GM18867 (cell line): ENCODE measurements around the gene GLRX.
"Not testable (repeated sequence)": the region's sequence is repeated elsewhere in the genome, so short reads cannot be mapped to it uniquely, and the experiment has no call there.

ENCODE experiments used
- ATAC-seq: cut with Tn5 transposase; IDR thresholded peaks from one replicate; pipeline ENCODE4 v1.9.1; 2021; ENCODE audit warnings: mild to moderate bottlenecking, moderate library complexity; ENCODE audit not compliant: unreplicated experiment

GLRX gene

DNA sequence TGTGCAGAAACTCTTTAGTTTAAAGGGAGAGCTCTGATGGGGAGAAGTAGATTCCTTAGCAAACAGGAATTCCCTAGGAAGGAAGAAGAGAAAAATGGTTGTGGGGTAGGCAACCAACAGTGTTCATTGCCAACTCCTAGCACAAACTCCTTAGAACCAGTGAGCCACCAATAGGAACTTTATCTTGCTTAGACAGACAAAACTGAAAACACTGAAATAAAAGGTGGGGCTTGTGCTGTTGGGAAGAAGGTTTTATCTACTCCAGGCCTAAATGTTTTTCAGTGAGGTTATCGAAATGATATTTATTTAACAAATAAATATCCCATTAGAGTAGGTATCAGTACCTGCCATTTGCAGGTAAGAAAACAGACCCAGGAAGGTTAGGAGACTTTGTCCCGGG, 7.7 kb upstream of the GLRX start:
- ATAC-seq, result no peak

DNA sequence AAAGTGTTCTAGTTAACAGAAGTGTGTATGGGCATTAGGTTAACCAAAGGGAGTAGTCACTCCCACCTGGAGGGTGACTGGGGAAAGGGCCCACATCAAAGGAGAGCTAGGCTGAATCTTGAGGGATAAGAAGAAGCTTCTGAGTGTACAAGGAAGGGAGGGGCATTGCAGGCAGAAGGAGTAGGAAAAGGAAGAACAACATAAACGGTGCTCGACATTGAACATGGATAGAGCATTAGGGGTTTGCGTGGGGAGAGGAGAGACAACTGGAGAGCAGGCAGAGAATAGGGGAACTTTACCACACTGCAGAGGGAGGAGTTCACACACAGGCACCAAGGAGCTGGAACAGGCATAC, 5.3 kb upstream of the GLRX start:
- no peak for ATAC-seq

DNA sequence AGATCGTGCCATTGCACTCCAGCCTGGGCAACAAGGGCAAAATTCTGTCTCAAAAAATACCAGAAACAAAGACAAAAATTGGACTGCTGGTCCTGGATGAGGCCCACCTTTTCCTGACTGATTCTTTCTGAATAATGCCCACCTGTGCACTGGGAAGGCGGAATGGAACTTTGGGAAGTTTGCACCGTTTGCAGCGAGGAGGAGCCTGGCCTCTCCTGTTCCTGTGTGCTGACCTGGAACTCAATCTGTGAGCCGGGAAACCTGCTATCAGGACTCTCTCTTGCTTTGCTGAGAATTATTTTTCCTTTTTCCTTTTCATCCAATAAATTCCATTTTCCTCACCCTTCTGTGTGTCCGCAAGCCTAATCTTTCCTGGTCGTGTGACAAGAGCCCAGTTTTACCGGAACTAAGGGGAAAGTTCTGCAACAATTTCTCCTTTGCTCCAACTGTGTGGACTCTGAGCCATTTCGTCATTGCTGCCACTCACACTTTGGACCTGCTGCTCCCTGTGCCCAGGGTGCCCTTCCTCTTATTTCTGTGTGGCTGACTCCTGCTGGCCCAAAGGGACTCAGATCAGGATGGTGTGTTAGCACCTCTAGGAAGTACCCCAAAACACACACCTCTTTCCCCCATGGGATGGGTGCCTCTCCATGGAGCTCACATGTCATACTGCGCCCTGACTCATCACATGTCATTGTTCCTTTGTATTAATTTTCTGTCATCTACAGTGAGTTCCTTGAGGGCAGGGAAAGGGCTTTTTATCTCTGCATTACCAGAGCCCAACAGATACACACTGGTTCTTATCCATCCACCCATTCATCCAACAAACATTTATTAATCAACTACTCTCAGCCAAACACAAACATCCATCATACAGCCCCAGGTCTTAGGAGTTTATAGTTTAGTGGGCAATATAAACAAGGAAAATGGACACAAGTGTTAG, 4.7 kb upstream of the GLRX start:
- ATAC-seq, result no peak

DNA sequence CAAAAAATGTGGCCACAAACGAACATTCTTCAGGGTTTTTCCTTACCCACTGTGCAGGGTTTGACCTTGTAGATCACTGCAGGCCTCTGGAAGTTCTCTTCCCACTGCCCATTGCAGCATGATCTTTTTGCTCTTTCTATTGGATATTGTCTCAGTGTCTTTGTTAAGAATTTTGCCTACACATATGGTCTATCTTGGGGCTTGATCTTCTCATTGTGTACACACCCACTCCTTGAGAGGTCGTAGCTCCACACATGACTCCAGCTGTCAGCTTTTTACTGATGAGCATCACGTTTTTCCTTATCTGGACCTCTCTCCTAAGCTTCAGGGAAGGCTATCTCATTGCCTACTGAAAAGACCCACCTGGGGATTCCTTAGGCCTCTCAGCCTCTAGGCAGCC, 3.0 kb upstream of the GLRX start:
- no peak for ATAC-seq

DNA sequence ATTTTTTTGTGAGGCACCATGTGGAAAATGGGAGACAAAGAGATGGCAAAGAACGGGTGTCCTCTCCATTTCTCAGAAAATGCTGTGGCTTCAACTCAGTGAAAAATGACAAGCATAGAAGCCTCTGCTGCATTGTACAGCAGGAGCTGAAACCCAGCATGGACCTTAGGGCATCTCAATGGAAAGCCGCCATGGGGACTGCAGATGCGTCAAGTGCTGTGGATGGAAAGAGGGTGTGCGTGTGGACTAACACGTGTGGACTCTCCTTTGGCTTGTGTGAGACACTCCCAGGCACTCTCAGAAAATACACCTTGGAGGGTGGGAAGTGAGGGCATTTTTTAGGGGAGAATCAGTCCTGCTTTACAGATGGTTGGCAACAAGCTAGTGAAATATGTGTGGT, 2.2 kb upstream of the GLRX start:
- no peak for ATAC-seq

DNA sequence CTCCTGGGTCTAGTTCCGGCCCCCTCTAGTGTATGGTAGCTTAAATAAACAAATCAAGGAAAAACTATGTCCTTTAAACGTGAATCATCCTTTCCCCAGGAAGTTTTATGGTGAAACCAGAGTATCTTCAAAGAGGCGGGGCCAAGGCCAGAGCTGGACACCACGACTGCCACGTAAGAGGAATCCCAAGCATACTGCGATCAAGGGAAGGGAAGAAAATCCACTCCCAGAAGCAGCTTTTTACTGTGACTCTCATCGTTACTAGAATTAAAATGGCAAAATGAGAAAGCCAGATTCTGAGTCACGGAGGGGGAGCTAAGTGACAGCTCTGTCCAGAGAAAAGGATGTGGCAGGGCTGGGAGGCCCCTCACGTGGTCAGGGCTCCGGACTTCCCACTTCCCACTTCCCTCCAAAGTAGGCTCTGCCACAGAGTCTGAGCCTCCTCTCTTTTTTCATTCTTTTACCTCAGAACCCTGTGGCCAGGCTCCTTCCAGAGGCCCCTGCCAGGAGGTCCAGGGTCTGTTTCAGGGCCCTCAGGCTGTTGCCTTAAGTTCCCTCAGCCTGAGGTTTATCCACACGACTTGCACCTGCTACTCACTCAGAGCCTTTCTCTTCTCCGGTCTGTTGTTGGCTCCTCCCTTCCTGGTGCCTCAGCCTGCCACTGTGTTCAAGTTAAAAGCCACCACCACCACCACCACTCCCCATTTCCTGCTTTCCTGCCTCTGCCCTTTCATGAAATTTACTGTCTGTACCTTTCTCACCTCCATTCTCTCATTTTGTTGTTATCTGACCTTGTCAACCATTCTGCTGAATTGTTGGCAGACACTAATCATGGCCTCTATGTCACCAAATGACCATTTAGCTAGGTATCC, 1.4 kb upstream of the GLRX start:
- peak; percentile 45 for ATAC-seq

DNA sequence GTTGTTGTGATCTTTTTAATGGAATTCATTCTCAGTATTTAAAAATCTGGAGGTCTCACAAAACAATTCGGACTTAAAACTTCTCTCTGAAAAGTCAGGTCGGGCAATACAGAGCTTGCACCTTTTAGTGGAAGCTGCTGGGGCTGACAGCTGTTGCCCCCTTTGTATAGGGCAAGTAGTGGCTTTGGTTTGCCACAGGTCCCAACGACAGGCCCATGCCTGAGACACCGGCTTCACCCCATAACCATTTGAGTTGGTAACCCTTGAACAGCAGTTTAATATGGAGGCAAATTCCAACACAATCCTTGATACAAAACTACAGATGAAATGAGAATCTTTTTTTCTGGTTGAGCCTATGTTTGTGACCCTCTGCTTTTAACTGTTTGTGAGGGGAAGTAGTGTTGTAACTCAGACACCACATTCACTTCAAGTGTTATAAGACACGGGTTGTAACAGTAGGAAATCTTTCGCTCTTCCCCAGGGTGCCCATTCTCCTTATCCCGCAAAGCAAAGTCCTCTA, 752 bp upstream of the GLRX start:
- ATAC-seq, result no peak

DNA sequence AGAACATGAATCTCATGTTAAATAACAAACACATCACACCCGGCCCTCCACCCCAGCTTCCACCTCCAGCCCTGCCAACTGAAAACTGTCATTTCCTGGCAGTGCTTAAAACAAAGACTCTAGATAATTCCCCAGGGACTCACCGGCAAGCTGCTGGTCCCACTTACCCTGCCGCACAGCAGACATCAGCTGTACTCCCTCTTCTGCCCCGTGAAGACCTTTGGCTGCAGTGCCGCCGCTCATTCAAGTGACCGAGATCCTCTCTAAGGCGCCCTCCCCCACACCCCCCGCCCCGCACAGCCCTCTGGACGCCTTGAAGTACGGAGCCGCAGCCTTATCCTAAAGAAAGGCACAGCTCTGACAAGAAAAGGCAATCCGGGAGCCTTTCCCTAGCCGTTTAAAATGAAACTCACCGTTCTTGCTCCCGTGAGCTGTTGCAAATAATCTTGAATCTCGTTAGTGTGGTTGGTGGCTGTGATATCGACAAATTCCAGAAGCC, 434 bp downstream of the GLRX start:
- ATAC-seq, result peak; percentile 2

DNA sequence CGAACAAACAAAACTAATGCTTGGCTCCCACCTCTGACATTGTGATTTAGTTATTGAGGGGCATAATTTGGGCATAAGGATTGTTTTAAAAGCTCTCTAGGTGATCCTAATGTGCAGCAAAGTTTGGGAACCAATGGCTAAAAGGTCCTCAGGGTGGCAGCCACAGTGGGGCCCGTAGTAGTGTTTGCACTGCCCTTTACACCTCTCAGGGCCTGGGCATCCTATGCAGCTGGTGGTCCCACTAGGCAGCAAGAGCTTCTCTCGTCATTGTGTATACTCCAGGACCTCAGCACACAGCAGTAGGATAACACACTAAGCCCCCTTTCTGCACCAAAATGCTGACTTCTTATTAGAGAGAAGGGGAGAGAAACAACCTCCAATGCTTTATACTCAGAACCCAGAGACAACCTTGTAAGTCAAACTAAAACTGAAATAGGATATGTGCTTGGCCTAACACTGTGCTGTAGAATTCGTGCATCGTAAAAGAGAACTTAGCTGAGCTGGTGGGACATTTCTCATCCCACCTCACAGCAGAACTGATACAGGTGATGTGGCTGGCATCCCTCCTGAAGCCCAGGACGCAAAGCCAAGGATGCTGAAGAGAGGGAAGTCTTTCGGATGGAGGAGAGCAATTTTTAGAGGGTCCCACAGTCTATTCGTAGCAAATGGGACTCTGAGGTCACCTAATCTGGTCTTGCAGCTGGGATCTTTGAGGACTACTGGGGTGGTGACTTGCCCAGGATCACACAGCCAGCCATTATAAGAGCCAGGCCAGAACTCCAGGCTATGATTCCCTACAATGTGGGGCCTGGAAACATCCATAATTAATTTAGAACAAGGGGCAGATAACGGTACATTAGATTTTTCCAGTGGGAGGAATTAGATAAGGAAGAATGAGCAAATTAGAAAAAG, 1.2 kb downstream of the GLRX start:
- peak; percentile 31 for ATAC-seq

DNA sequence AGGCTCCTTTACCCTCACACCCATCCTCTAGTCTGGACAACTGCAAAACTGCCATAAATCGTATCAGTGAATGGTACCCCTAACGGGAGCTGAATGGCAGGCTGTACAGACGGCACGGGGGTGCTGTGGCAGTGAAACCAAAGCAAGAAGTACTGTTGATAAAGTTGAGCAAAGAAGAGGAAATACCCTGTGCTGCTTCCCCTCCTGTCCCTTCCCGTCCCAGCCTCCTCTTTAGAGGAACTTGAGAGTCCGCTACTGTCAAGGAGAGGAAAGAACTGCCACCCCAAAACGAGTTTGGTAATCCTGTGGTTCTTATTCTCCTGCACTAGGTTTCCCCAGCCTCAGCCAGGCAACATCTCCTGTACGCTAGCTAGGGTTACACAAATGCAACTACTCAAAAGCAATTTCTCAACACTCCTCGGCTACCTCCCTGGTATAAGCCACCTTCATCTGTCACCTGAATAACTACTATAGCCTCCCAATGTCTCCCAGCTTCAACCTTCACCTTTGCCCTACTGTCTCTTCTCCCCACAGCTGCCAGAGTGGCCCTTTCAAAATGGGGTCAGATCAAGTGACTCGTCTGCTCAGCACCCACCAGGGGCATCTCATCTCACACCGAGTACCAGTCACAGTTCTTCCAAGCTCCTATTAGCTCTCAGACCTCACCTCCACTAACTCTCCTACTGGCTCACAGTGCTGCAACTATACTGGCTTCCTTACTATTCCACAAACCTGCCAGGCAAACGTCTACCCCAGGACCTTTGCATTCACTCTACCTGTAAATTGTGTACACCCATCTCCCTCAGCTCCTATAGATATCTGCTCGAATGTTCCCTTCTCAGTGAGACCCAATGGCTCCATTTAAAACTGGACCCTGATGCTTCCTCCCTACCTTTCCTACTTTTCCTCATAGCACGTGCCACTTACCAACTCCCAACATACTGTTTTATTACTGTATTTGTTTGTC, 4.1 kb downstream of the GLRX start:
- no peak for ATAC-seq

DNA sequence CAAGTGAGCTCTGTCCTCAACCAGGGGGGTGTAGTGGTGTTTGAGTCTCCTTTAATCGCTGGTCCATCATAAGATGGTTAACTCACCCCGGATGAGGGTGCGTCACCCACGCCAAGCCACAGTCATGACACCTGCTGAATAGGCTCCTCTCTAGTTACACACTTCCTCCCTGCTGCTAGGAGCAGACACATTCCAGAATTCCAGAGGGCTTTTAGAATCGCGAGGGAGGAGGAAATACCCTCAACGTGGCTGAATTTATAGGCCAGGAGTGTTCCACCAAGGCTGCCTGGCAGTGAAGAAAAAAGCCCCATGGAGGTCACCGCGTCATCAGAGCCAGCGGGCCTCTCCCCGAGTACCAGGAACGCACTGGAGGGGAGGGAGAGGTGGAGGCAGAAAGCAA, 5.1 kb downstream of the GLRX start:
- no peak for ATAC-seq

DNA sequence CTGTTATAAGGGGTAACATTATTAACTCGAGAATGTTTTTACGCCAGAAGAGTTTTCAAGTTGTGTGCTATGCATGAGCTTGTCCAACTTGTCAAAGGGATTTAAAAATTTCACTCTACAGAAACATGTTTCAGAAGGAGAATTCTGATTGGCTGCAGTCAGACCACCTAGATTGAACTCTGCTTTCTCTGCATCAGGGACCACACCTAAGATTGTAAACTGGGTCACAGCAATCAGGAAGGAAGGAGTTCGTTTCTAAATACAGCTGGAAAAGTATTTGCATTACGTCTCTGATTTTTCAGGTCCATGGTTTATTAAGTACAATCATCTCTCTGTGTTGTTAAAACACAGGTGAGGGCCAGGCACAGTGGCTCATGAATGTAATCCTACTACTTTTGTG, 5.8 kb downstream of the GLRX start:
- no peak for ATAC-seq

DNA sequence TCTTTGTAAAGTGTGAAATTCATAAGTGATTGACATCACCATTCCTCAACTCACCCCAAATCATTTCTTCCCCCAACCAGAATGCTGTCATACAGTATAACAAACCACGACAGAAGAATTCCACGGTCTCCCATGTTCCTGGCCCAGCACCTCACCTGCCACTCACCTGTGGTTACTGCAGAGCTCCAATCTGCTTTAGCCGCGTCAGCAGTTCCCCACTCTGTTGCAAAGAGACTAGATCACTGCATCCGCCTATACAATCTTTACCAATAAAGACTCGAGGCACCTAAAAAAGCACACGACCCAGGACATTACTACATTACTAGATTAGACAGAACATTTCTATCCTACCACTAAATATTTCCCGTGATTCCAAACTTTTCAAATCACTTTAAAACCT, 6.2 kb downstream of the GLRX start:
- ATAC-seq, result no peak

DNA sequence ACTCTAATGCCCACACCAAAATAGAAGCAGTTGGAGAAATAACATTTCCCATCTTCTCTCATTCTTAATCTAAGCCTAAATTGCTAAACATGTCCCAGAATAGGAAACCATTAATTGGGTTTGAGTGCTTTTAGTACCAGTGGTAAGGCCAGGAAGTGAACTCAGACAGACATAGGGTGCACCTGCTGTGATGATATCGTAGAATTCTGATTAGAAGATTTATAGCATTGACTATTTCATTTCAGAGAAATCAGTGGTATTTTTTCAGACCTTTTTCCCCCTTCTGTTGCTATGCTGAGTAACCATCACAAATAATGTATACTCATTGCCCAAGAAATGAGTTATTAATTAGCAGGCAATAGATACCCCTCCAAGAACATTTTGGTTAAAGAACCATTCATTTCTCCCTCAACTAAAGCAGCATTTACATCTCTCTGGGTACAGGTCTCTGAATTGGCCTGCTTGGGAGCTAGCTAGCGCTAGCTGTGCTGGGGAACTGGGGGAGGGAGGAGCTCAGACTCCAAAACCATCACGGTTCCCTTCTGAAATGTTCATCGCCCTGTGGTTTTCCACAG, 7.3 kb downstream of the GLRX start:
- ATAC-seq, result no peak

DNA sequence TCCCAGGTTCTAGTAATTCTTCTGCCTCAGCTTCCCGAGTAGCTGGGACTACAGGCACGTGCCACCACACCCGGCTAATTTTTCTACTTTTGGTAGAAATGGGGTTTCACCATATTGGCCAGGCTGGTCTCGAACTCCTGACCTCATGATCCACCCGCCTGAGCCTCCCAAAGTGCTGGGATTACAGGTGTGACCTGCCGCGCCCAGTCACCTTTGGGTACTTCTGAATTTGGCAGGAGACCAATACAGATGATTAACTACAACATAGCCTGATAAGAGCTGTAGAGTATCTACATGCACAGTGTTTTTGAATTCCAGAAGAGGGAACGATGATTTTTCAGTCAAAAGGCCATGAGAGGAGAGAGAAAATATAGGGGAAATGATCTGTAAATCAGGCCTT, 9.5 kb downstream of the GLRX start:
- ATAC-seq, result not testable (repeated sequence)

DNA sequence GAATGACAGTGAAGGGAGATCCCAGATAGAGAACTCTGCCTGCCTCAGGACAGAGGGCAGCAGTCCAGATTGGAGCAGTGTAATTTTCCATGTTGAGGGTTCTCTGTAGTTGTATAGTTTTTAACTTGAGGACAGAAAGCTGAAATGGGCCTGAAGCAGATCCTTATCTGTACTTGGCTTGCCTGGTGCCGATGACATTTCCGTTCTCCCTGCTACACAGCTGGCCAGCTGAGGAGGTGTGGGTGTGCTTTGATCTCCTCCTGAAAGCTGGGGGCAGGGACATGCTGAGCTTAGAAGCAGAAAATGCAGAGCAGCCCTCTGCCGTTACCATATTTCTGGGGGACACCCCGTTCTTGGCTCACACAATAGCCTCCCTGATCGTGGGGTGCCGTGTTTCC, 10.5 kb downstream of the GLRX start:
- no peak for ATAC-seq

DNA sequence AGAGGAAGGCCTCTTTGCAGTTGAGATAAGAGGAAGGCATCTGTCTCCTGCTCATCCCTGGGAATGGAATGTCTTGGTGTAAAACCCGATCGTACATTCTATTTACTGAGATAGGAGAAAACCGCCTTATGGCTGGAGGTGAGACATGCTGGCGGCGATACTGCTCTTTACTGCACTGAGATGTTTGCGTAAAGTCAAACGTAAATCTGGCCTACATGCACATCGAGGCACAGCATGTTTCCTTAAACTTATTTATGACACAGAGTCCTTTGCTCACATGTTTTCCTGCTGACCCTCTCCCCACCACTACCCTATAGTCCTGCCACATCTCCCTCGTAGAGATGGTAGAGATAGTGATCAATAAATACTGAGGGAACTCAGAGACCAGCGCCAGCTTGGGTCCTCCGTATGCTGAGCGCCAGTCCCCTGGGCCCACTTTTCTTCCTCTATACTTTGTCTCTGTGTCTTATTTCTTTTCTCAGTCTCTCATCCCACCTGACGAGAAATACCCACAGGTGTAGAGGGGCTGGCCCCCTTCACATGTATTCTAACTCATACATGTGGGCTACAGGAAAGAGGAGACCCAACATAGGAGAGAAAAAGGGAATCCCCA, 11.0 kb downstream of the GLRX start:
- not testable (repeated sequence) for ATAC-seq

DNA sequence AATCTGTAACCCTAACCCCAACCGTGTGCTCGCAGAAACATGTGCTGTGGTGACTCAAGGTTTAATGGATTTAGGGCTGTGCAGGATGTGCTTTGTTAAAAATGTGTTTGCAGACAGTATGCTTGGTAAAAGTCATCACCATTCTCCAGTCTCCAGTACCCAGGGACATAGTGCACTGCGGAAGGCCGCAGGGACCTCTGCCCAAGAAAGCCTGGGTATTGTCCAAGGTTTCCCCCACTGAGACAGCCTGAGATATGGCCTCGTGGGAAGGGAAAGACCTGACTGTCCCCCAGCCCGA, 11.5 kb downstream of the GLRX start:
- not testable (repeated sequence) for ATAC-seq
